Uterus (tissue), 4 donors: ENCODE measurements around the gene NRXN3. TPM values are rescaled to one million over a fixed set of nuclear protein-coding genes. Genes with fewer than 3 reads are reported as not detected.

Source experiments
- DNase-seq, 2 donors: peaks; one replicate each; pipeline ENCODE4 v3.0.0-alpha.2; 2019 to 2020
- H3K27ac ChIP-seq, 2 donors: fragments of 200-600 bp; sonication (generic); 1 replicate in 1 of 2; 2 replicates in 1 of 2; pipeline ENCODE4 v1.5.1; 2016 to 2018
- H3K27me3 ChIP-seq, 2 donors: fragments of 200-600 bp; sonication (generic); one replicate each; pipeline ENCODE4 v1.5.1; 2018 to 2019; ENCODE audit warnings: control low read depth in 1 of 2
- H3K36me3 ChIP-seq, 2 donors: fragments of 200-600 bp; sonication (generic); one replicate each; pipeline ENCODE4 v1.5.1; 2019; ENCODE audit warnings: control low read depth in 1 of 2
- H3K4me1 ChIP-seq, 2 donors: fragments of 200-600 bp; sonication (generic); one replicate each; pipeline ENCODE4 v1.5.1; 2018 to 2019; ENCODE audit warnings: control low read depth in 1 of 2
- H3K4me3 ChIP-seq, 2 donors: fragments of 200-600 bp; sonication (generic); 1 replicate in 1 of 2; 2 replicates in 1 of 2; pipeline ENCODE4 v1.5.1; 2018 to 2019; ENCODE audit warnings: mild to moderate bottlenecking in 1 of 2
- H3K9me3 ChIP-seq, 2 donors: fragments of 200-600 bp; sonication (generic); one replicate each; pipeline ENCODE4 v1.5.1; 2019; ENCODE audit warnings: control low read depth in 1 of 2
- CTCF ChIP-seq, 4 experiments: fragments of 200-600 bp in 2 of 4; fragments of 450-650 bp in 2 of 4; sonication (generic) in 2 of 4; IDR thresholded peaks; one replicate each; pipeline ENCODE4 v1.5.1; 2016 to 2019; ENCODE audit warnings: antibody characterized with exemption in 4 of 4, mild to moderate bottlenecking in 2 of 4, moderate library complexity in 1 of 4
- POLR2A ChIP-seq, 2 donors: fragments of 450-650 bp; IDR thresholded peaks; one replicate each; pipeline ENCODE4 v1.6.1; 2016; ENCODE audit warnings: antibody characterized with exemption in 2 of 2, mild to moderate bottlenecking in 1 of 2, moderate library complexity in 1 of 2
- intact Hi-C: fragments of 100-400 bp; cut with DNase I; formaldehyde crosslinking; loops from one replicate; pipeline ENCODE4 v1.15.1; 2023; ENCODE audit warnings: low total_unique reads
- total RNA-seq, 4 donors: library from RNA; depleted of rRNA in 3 of 4; stranded (reverse); fragments of >200 nt in 3 of 4; gene quantifications; one replicate each; pipeline versions ENCODE4 v1.1.0 to v1.2.4, GENCODE V29; 2014 to 2023
- donor health status: DM: yes; HTN: yes; CAD: no.

The NRXN3 gene
- total RNA-seq, 4 donors from 2014 or later: 2.9 to 17.0 (median 4.4) TPM

DNA sequence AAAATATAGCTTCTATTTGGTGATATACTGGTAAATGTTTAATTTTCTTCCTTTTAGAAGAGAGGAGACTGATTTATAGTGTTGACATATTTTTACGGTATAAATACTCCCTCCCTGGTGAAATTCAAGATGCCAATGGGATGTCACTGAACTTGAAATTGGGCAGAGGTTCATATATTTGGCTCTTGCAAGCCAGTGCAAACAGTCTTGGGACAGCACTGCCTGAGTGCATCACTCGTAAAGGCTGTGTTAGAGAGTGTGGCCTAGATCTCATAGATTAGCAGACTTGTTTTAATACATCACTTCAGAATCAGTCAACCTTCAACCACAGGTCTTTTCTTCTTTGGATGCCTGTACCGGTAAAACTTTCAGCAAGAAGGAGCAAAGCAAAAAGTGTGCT is 681.0 kb downstream of the NRXN3 start:
- H3K4me3 ChIP-seq: no peak overlapping the region
- no peaks in the 10 kb centered on the region for H3K4me1 ChIP-seq
- no peak for DNase-seq
- no peaks in the 10 kb centered on the region for H3K27me3 ChIP-seq
- intact Hi-C loops: no loop called here
- H3K36me3 ChIP-seq: no peaks in the 10 kb centered on the region
- no peak overlapping the region for H3K27ac ChIP-seq
- no peaks in the 10 kb centered on the region for H3K9me3 ChIP-seq
- no peak for TF ChIP-seq POLR2A (IDR thresholded peaks at IDR 0.05)
- TF ChIP-seq CTCF (IDR thresholded peaks at IDR 0.05): no peak

DNA sequence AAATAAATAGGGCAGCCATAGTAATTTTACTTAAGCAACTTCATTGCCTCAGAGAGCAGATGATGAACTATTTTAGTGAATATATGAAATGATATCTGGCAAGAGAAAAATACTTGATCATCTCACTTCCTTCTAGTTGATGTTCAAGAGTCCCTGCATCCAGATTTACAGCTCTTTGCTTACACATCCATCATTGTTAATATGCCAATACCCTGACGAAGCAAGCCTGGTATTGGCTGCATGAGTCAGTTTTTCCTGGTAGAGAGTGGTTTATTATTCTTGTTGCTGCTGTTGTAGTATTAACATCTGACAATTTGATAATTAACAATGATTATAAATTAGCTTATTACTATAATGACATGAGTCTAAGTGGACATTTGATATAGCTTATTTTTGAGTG is 681.9 kb downstream of the NRXN3 start:
- no peaks in the 10 kb centered on the region for H3K4me1 ChIP-seq
- H3K27ac ChIP-seq: no peak overlapping the region
- TF ChIP-seq CTCF (IDR thresholded peaks at IDR 0.05): no peak
- TF ChIP-seq POLR2A (IDR thresholded peaks at IDR 0.05): no peak
- no peaks in the 10 kb centered on the region for H3K27me3 ChIP-seq
- no peaks in the 10 kb centered on the region for H3K9me3 ChIP-seq
- no peak for DNase-seq
- no peaks in the 10 kb centered on the region for H3K36me3 ChIP-seq
- no peak overlapping the region for H3K4me3 ChIP-seq
- intact Hi-C loops: no loop called here

- no peaks in the 10 kb centered on the region for H3K27me3 ChIP-seq
- intact Hi-C loops: no loop called here
- TF ChIP-seq CTCF (IDR thresholded peaks at IDR 0.05) (no peak), POLR2A (IDR thresholded peaks at IDR 0.05) (no peak)
- H3K9me3 ChIP-seq: no peaks in the 10 kb centered on the region
- H3K36me3 ChIP-seq: no peaks in the 10 kb centered on the region
- DNase-seq: no peak
- H3K4me3 ChIP-seq: no peak overlapping the region
- no peaks in the 10 kb centered on the region for H3K4me1 ChIP-seq
- no peak overlapping the region for H3K27ac ChIP-seq
Measured at GRCh38 chr14:78857974-78858373, 687.8 kb downstream of the NRXN3 start.

DNA sequence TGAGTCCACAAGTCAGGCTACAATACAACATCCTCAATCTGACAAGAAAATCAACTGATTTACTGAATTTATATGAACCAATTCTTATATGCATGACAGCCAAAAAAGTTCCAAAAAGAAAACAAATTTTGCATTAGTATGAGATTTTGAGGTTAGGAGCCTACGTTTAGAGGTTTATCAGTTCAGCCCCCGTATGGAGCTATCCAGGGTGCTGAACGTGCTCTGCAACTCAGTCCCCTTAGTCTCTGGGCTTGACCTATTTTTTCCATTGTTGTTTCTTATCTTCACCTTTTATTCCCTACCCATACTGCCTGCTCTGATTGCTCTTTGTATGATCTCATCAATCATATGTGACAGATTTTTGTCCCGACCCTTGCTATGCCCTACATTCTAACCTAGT is 693.0 kb downstream of the NRXN3 start:
- Histone ChIP-seq H3K4me3 (no peak overlapping the region), H3K27me3 (no peaks in the 10 kb centered on the region), H3K27ac (no peak overlapping the region), H3K4me1 (no peaks in the 10 kb centered on the region), H3K9me3 (no peaks in the 10 kb centered on the region), H3K36me3 (no peaks in the 10 kb centered on the region)
- no peak for TF ChIP-seq CTCF (IDR thresholded peaks at IDR 0.05)
- no peak for TF ChIP-seq POLR2A (IDR thresholded peaks at IDR 0.05)
- no peak for DNase-seq
- intact Hi-C loops: no loop called here

- Histone ChIP-seq H3K9me3 (no peaks in the 10 kb centered on the region), H3K36me3 (no peaks in the 10 kb centered on the region), H3K4me3 (no peak overlapping the region), H3K27me3 (no peaks in the 10 kb centered on the region), H3K4me1 (no peaks in the 10 kb centered on the region), H3K27ac (no peak overlapping the region)
- DNase-seq: no peak
- TF ChIP-seq POLR2A (IDR thresholded peaks at IDR 0.05): no peak
- TF ChIP-seq CTCF (IDR thresholded peaks at IDR 0.05): no peak
- intact Hi-C loops: no loop called here
Measured at GRCh38 chr14:78872837-78873236, 702.7 kb downstream of the NRXN3 start.
